ENCODE results near the gene FAM98B.

DNA sequence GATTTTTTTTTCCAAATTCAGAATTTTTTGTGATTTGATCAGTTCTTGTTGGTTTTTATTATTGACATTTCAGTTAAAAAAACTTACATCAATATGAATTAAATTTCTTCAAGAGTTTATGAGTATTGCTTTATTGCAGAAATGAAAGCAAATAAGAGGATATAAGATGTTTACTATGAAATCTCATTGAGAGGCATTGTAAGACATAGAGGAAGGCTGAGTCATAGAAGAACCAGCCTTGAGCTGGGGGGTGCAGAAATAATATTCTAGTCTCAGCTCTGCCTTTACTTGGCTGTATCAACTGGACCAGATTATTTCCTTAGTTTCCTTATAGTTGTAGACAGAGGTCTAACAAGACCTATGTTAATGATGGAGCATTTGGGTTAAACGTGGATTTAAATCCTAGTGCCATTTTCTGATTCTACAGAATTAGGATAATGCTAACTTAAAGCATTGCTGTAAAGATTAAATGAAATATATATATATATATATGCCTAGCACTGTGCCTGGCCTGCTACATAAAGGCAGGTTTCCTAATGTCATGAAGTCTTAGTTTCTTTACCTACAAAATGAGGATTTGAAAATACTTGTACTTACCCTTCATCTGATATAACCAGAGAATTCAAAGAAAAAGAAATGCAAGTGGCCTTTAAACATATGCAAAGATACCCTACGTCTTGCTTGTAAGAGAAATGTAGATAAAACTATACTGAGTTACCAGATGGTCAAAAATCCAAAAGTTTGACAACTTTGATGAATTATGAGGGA, 7.3 kb downstream of the FAM98B start:
- TF ChIP-seq POLR2AphosphoS5 (IDR thresholded peaks at IDR 0.05), result no peak
- TF ChIP-seq, protein P1, sequence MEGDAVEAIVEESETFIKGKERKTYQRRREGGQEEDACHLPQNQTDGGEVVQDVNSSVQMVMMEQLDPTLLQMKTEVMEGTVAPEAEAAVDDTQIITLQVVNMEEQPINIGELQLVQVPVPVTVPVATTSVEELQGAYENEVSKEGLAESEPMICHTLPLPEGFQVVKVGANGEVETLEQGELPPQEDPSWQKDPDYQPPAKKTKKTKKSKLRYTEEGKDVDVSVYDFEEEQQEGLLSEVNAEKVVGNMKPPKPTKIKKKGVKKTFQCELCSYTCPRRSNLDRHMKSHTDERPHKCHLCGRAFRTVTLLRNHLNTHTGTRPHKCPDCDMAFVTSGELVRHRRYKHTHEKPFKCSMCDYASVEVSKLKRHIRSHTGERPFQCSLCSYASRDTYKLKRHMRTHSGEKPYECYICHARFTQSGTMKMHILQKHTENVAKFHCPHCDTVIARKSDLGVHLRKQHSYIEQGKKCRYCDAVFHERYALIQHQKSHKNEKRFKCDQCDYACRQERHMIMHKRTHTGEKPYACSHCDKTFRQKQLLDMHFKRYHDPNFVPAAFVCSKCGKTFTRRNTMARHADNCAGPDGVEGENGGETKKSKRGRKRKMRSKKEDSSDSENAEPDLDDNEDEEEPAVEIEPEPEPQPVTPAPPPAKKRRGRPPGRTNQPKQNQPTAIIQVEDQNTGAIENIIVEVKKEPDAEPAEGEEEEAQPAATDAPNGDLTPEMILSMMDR (IDR thresholded peaks at IDR 0.05), result no peak
